Common myeloid progenitor, CD34-positive (primary cell): ENCODE results near the gene CST2.
A peak's percentile ranks its signal among the peaks of the same experiment; 100 is the strongest.
"Not testable (repeated sequence)": the region's sequence is repeated elsewhere in the genome, so short reads cannot be mapped to it uniquely, and the experiment has no call there.

ENCODE experiments used
- CTCF ChIA-PET: fragments of 350-600 bp; sonication (Branson Sonifier 250); formaldehyde crosslinking; loops from one replicate; lab custom pipeline; 2021; ENCODE audit warnings: antibody characterized with exemption; lab: Charles Lee
- POLR2A ChIA-PET: fragments of 350-600 bp; sonication (Branson Sonifier 250); formaldehyde crosslinking; loops from one replicate; lab custom pipeline; 2021; ENCODE audit warnings: antibody characterized with exemption; lab: Charles Lee
- DNase-seq, 3 donors: peaks; one replicate each; pipeline versions ENCODE4 v3.0.0 to v3.0.0-alpha.2; 2013
- H3K27ac ChIP-seq, 2 experiments: 1 replicate in 1 of 2; 2 replicates in 1 of 2; pipeline ENCODE4 v1.7.0; 2013; ENCODE audit warnings: inconsistent platforms in 2 of 2, low read length in 2 of 2, mild to moderate bottlenecking in 2 of 2, low read depth in 1 of 2, moderate library complexity in 1 of 2; ENCODE audit not compliant: severe bottlenecking in 2 of 2, insufficient read depth in 1 of 2, poor library complexity in 1 of 2
- H3K27me3 ChIP-seq, 5 experiments: replicated peaks in 2 of 5; 1 replicate in 3 of 5; 2 replicates in 2 of 5; pipeline versions ENCODE4 v1.6.1 to v1.7.0; 2013; ENCODE audit warnings: low read length in 4 of 5, mild to moderate bottlenecking in 2 of 5, moderate library complexity in 2 of 5, inconsistent platforms in 1 of 5; ENCODE audit not compliant: insufficient read depth in 5 of 5, control insufficient read depth in 4 of 5
- H3K36me3 ChIP-seq, 4 experiments: 1 replicate in 2 of 4; 2 replicates in 2 of 4; pipeline versions ENCODE4 v1.6.1 to v1.7.0; 2013; ENCODE audit warnings: low read length in 3 of 4, control low read depth in 1 of 4, mild to moderate bottlenecking in 1 of 4; ENCODE audit not compliant: control insufficient read depth in 4 of 4, insufficient read depth in 4 of 4
- H3K4me1 ChIP-seq, 4 experiments: 1 replicate in 3 of 4; 2 replicates in 1 of 4; pipeline versions ENCODE4 v1.6.1 to v1.7.1; 2013; ENCODE audit warnings: low read length in 3 of 4, mild to moderate bottlenecking in 3 of 4, control low read depth in 1 of 4, inconsistent platforms in 1 of 4, moderate library complexity in 1 of 4; ENCODE audit not compliant: control insufficient read depth in 4 of 4, insufficient read depth in 4 of 4; ENCODE audit errors: control extremely low read depth in 1 of 4
- H3K4me3 ChIP-seq, 7 experiments: 1 replicate in 4 of 7; 2 replicates in 3 of 7; pipeline versions ENCODE4 v1.5.1 to v1.7.0; 2013; ENCODE audit warnings: mild to moderate bottlenecking in 7 of 7, low read length in 6 of 7, moderate library complexity in 6 of 7, inconsistent platforms in 2 of 7, low read depth in 2 of 7, control low read depth in 1 of 7; ENCODE audit not compliant: insufficient read depth in 4 of 7, control insufficient read depth in 1 of 7; ENCODE audit errors: extremely low read depth in 1 of 7
- H3K9me3 ChIP-seq, 5 experiments: 1 replicate in 4 of 5; 2 replicates in 1 of 5; pipeline versions ENCODE4 v1.6.1 to v1.7.1; 2013; ENCODE audit warnings: low read length in 4 of 5, mild to moderate bottlenecking in 2 of 5, inconsistent platforms in 1 of 5, low read depth in 1 of 5, moderate library complexity in 1 of 5; ENCODE audit not compliant: control insufficient read depth in 4 of 5, insufficient read depth in 2 of 5; ENCODE audit errors: control extremely low read depth in 1 of 5
- WGBS: methylation state at CpG from one replicate; pipeline ENCODE4 v1.1.5; 2013; ENCODE audit not compliant: insufficient coverage; 5-methylcytosine and 5-hydroxymethylcytosine counted together

The CST2 gene

DNA sequence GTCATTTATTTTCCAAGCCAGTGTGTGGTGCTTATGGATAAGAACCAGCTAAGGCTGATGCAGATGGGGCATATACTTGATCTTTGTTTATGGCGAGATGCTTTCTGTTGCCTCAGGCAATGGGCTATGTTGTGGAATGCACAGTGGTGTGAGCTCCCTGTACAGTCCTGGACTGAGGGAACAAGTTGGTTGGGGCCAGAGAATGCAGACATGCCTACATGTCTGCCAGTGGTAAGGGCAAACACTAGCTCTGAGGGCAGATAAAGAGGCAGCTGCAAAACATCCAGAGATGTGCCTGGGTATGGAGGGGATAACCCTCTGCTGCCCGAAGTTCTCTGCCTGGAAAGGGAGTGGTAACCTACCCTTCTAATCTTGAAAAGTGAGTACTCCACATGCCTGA is 16.2 kb downstream of the CST2 start:
- H3K4me1 ChIP-seq, CTCF ChIA-PET, H3K4me3 ChIP-seq, H3K9me3 ChIP-seq, DNase-seq, H3K27ac ChIP-seq, POLR2A ChIA-PET, H3K27me3 ChIP-seq, H3K36me3 ChIP-seq: not testable (repeated sequence)
- WGBS = 100% methylated on average over 2 of the region's 2 CpGs

DNA sequence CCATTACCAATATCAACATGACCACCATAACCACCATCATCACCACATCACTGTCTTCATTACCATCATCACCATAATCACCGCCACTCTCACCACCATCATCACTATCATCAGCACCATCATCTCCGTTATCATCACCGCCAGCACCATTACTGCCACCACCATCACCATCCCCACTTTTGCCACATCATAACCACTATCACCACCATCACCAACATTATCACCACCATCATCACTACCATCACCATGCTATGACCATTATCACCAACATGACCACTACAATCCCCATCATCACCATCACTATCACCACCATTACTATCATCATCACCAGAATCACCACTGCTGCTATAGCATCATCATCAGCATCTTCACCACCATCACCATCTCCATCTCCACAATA is 25.7 kb downstream of the CST2 start:
- 96% methylated on average over 3 of the region's 3 CpGs for WGBS
- no peak for DNase-seq
- Histone ChIP-seq H3K27me3 (peaks cover 0 to 10% (median 0%) of the 10 kb centered on the region in 5 experiments), H3K4me1 (no peaks in the 10 kb centered on the region), H3K27ac (no peak overlapping the region), H3K9me3 (no peaks in the 10 kb centered on the region), H3K36me3 (no peaks in the 10 kb centered on the region), H3K4me3 (no peak overlapping the region)
- CTCF ChIA-PET = no interaction called here
- POLR2A ChIA-PET = no interaction called here

DNA sequence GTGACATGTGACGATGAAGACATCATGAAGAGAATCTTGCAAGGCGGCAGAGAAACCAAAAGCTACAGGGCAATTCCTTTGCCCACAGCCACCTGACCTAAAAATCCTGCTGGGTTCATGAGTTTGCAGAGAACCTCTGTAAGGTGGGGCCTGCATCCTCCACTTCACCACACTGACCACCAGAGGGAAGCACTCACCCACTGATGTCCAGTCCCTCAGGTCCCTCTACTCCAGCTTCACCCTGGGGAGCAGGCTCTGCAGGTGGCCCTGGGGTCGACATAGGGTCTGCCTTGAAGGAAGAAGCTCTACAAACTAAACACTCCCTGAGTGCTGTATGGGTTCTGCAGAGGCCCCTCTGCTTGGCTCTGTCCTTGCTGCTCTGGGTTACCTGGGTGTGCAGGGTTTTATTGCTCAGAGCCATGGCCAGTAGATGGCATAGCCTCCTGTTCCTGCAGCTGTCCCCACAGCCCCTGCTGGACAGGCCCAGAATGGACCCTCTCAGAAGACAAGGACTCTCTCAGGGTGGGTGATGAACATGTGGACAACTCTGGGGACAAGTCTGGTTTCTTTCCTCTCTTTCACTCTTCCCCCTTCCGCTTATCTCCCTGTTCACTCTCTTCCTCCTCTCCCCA is 27.2 kb downstream of the CST2 start:
- H3K27me3 ChIP-seq, H3K9me3 ChIP-seq, POLR2A ChIA-PET, H3K27ac ChIP-seq, H3K4me1 ChIP-seq, H3K36me3 ChIP-seq, CTCF ChIA-PET, H3K4me3 ChIP-seq: not testable (repeated sequence)
- 72% methylated on average over 3 of the region's 4 CpGs for WGBS
- peak; percentile 1 to 19 (median 19) for DNase-seq

DNA sequence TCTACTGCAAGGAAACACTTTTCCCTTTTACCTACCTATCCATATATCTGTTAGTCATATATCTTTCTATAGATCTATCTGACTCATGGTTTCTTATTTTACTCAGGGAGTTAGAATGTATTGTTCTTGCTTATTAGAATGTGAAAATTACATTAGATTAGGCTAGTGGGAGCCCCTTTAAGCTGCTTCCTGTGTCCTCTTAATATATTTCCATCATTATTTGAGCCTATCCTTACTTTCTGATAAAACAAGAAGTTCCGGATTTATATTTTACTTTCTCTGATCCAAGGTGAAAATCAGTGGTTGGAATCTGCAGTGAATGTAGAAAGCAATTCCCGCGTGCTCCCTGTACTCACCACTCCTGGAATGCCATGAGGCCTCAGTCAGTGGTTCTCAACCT is 31.0 kb downstream of the CST2 start:
- POLR2A ChIA-PET = no interaction called here
- H3K4me3 ChIP-seq = no peak overlapping the region
- H3K27ac ChIP-seq = no peak overlapping the region
- 90% methylated on average over 2 of the region's 3 CpGs for whole genome bisulfite sequencing
- no peaks in the 10 kb centered on the region for H3K4me1 ChIP-seq
- no peaks in the 10 kb centered on the region for H3K9me3 ChIP-seq
- DNase-seq = no peak
- peaks cover 0 to 10% (median 0%) of the 10 kb centered on the region in 5 experiments for H3K27me3 ChIP-seq
- H3K36me3 ChIP-seq = no peaks in the 10 kb centered on the region
- CTCF ChIA-PET = no interaction called here

DNA sequence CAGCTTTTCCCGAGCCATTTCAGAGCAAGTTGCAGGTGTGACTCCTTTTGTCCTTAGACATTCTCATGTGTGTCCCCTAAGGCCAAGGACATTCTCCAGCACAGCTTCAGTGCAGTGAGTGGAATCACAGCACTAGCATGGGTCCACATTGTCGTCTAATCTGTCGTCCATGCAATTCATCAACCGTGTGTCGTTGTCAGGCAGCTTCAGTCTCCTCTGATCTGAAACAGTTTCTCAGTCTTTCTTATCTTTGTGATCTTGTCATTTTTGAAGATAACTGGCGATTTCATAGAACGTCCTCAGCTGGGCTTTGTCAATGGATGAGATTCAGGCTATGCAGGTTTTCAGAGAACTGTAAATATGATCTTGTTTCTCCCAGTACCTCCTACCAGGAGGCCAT is 31.7 kb downstream of the CST2 start:
- no peak overlapping the region for H3K4me3 ChIP-seq
- POLR2A ChIA-PET = no interaction called here
- H3K27me3 ChIP-seq = peaks cover 0 to 10% (median 0%) of the 10 kb centered on the region in 5 experiments
- no peak overlapping the region for H3K27ac ChIP-seq
- WGBS = 57% methylated on average over 5 of the region's 7 CpGs
- H3K36me3 ChIP-seq = no peaks in the 10 kb centered on the region
- no peaks in the 10 kb centered on the region for H3K4me1 ChIP-seq
- no peaks in the 10 kb centered on the region for H3K9me3 ChIP-seq
- no peak for DNase-seq
- CTCF ChIA-PET = no interaction called here

DNA sequence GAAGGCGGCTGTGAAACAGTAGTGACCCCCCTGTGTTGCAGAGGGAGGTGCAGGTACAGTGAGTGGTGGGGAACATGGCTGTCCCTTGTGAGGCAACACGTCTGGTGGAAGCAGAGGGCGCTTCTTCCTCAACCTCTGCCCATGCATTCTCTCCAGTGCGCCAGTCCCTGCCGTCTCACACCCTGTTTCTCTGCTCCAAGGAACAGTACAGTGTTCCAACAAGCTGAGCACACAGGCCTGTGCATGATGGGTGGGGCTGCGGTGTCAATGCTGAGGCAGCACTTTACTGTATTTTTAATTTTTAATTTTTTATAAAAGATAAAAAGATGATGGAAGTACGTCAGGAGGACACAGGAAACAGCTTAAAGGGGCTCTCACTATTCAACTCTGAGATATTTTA is 32.5 kb downstream of the CST2 start:
- WGBS = 100% methylated on average over 1 of the region's 7 CpGs

DNA sequence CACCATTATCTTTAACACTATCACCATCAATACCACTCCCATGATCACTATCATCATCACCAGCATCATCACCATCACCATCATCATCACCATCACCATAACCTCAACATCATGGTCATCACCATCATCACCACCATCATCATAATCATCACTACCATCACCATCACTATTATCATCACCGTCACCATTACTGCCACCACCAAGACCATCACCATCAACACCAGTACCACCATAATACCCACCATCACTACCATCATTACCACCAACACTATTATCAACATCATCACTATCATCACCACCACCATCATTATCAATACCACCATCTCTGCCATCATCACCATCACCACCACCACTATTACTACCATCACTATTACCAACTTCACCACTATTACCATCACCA is 43.1 kb downstream of the CST2 start:
- ChIA-PET POLR2A (no interaction called here), CTCF (no interaction called here)
- WGBS = 89% methylated on average over 1 of the region's 1 CpG

More for the DNA sequence above, 32.5 kb downstream of the CST2 start:
- no peaks in the 10 kb centered on the region for H3K4me1 ChIP-seq
- no peak overlapping the region for H3K27ac ChIP-seq
- ChIA-PET POLR2A (no interaction called here), CTCF (no interaction called here)
- H3K36me3 ChIP-seq = no peaks in the 10 kb centered on the region
- DNase-seq = no peak
- no peak overlapping the region for H3K4me3 ChIP-seq
- no peaks in the 10 kb centered on the region for H3K9me3 ChIP-seq
- peaks cover 0 to 10% (median 0%) of the 10 kb centered on the region in 5 experiments for H3K27me3 ChIP-seq

More for the DNA sequence above, 43.1 kb downstream of the CST2 start:
- Histone ChIP-seq H3K4me3 (no peak overlapping the region), H3K27ac (no peak overlapping the region), H3K36me3 (no peaks in the 10 kb centered on the region), H3K9me3 (no peaks in the 10 kb centered on the region), H3K4me1 (no peaks in the 10 kb centered on the region), H3K27me3 (peaks cover 0 to 3% (median 0%) of the 10 kb centered on the region in 5 experiments)
- DNase-seq = no peak
